Measurements from ENCODE around the gene DLG4. TPM values are rescaled to one million over a fixed set of nuclear protein-coding genes. Genes with fewer than 3 reads are reported as not detected.
"Not testable (repeated sequence)": the region's sequence is repeated elsewhere in the genome, so short reads cannot be mapped to it uniquely, and the experiment has no call there.

Gene DLG4
- total RNA-seq, 3 donors from 2014 or later (not counting 1 experiment from before 2014, with no cell fraction given) = 6.7 to 11.2 (median 8.6) TPM

DNA sequence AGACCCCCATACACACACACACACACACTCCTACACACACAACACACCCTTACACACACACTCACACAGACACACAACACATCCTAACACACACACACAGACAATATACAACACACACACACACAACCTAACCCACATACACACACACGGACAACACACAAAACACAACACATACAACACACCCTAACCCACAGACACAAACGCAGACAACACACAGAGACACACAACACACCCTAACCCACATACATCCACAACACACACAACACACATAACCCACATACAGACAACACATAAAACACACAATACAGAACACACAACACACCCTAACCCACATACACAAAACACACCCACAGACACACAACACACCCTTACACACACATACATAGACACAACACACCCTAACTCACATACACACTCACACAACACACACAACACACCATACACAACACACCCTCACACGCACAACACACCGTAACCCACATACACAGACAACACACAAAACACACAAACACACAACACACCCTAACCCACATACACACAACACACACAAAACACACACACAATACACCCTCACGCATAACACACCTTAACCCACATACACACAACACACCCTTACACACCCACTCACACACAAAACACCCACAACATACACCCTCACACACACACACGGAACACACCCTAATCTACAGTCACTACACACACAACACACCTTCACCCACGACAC lies 44.9 kb downstream of the DLG4 start:
- Histone ChIP-seq H3K27me3 (ENCODE audit: control insufficient read depth, insufficient read depth, low read length) (peaks cover 18% of the 10 kb centered on the region), H3K36me3 (ENCODE audit: control insufficient read depth, insufficient read depth, low read length) (no peaks in the 10 kb centered on the region), H3K4me1 (ENCODE audit: control insufficient read depth, insufficient read depth, low read length) (peaks cover 25% of the 10 kb centered on the region), H3K9me3 (ENCODE audit: control insufficient read depth, insufficient read depth, low read length) (peaks cover 3% of the 10 kb centered on the region), H3K4me3 (ENCODE audit: low read length) (no peak overlapping the region), H3K27ac (ENCODE audit: low read length) (no peak overlapping the region)
- Mint-ChIP-seq H3K4me3 (no peak overlapping the region), H3K36me3 (no peaks in the 10 kb centered on the region), H3K4me1 (peaks cover 0 to 9% of the 10 kb centered on the region in 2 donors), H3K9me3 (no peaks in the 10 kb centered on the region), H3K27ac (no peak overlapping the region), H3K27me3 (ENCODE audit: low read depth in 2 of 2) (peaks cover 0 to 13% of the 10 kb centered on the region in 2 donors)
- WGBS (ENCODE audit: insufficient coverage) = 63% methylated on average over 7 of the region's 7 CpGs
- no peak for DNase-seq
- TF ChIP-seq CTCF (IDR thresholded peaks at IDR 0.05) = no peak
- intact Hi-C loops (cut with micrococcal nuclease) = no loop called here
- ATAC-seq = no peak

GRCh38 chr17:7173687-7174602 lies 45.7 kb downstream of the DLG4 start:
- Mint-ChIP-seq H3K9me3 (peaks cover 0 to 6% of the 10 kb centered on the region in 2 donors), H3K36me3 (no peaks in the 10 kb centered on the region), H3K4me1 (peaks cover 0 to 9% of the 10 kb centered on the region in 2 donors), H3K27me3 (ENCODE audit: low read depth in 2 of 2) (peaks cover 0 to 11% of the 10 kb centered on the region in 2 donors), H3K27ac (no peak overlapping the region), H3K4me3 (no peak overlapping the region)
- intact Hi-C loops (cut with micrococcal nuclease) = no loop called here
- Histone ChIP-seq H3K27me3 (ENCODE audit: control insufficient read depth, insufficient read depth, low read length) (peaks cover 18% of the 10 kb centered on the region), H3K36me3 (ENCODE audit: control insufficient read depth, insufficient read depth, low read length) (no peaks in the 10 kb centered on the region), H3K9me3 (ENCODE audit: control insufficient read depth, insufficient read depth, low read length) (peaks cover 3% of the 10 kb centered on the region), H3K4me3 (ENCODE audit: low read length) (peak overlapping the region; percentile 14), H3K4me1 (ENCODE audit: control insufficient read depth, insufficient read depth, low read length) (peaks cover 25% of the 10 kb centered on the region), H3K27ac (ENCODE audit: low read length) (no peak overlapping the region)
- ATAC-seq (peak; percentile 65 to 79 (median 72)), DNase-seq (peak; percentile 31 to 69)
- no peak for TF ChIP-seq CTCF (IDR thresholded peaks at IDR 0.05)
- 48% methylated on average over 69 of the region's 69 CpGs for WGBS (ENCODE audit: insufficient coverage)

GRCh38 chr17:7172522-7173191 lies 47.0 kb downstream of the DLG4 start:
- DNase-seq; H3K27me3 Mint-ChIP-seq (ENCODE audit: low read depth in 2 of 2); intact Hi-C loops (cut with micrococcal nuclease); ATAC-seq; H3K36me3 ChIP-seq (ENCODE audit: control insufficient read depth, insufficient read depth, low read length); H3K4me3 ChIP-seq (ENCODE audit: low read length); H3K4me1 Mint-ChIP-seq; H3K9me3 Mint-ChIP-seq; H3K9me3 ChIP-seq (ENCODE audit: control insufficient read depth, insufficient read depth, low read length); H3K27ac ChIP-seq (ENCODE audit: low read length); H3K36me3 Mint-ChIP-seq; H3K27ac Mint-ChIP-seq; H3K4me3 Mint-ChIP-seq; H3K27me3 ChIP-seq (ENCODE audit: control insufficient read depth, insufficient read depth, low read length): not testable (repeated sequence)
- 90% methylated on average over 18 of the region's 18 CpGs for WGBS (ENCODE audit: insufficient coverage)
- H3K4me1 ChIP-seq (ENCODE audit: control insufficient read depth, insufficient read depth, low read length) = peaks cover 19% of the 10 kb centered on the region

DNA sequence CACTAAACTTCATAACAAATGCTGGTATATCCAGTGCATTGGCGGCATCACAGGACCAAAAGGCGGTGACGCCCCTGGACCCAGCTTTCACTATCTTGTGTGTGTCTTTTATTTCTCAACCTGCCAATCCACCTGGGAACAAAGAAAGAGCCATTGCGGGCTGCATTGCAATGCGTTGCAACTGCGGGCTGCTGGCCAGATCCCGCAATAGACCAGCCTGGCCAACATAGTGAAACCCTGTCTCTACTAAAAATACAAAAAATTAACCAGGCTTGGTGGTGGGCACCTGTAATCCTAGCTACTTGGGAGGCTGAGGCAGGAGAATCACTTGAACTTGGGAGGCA lies 50.1 kb downstream of the DLG4 start:
- peaks cover 0 to 10% of the 10 kb centered on the region in 2 donors for H3K27me3 Mint-ChIP-seq (ENCODE audit: low read depth in 2 of 2)
- H3K27ac ChIP-seq (ENCODE audit: low read length); ATAC-seq; H3K4me3 ChIP-seq (ENCODE audit: low read length); H3K4me1 ChIP-seq (ENCODE audit: control insufficient read depth, insufficient read depth, low read length); H3K9me3 Mint-ChIP-seq; H3K9me3 ChIP-seq (ENCODE audit: control insufficient read depth, insufficient read depth, low read length); intact Hi-C loops (cut with micrococcal nuclease); H3K36me3 Mint-ChIP-seq; H3K27ac Mint-ChIP-seq; DNase-seq; H3K36me3 ChIP-seq (ENCODE audit: control insufficient read depth, insufficient read depth, low read length); H3K27me3 ChIP-seq (ENCODE audit: control insufficient read depth, insufficient read depth, low read length); H3K4me1 Mint-ChIP-seq; H3K4me3 Mint-ChIP-seq: not testable (repeated sequence)
- 95% methylated on average over 7 of the region's 7 CpGs for WGBS (ENCODE audit: insufficient coverage)

DNA sequence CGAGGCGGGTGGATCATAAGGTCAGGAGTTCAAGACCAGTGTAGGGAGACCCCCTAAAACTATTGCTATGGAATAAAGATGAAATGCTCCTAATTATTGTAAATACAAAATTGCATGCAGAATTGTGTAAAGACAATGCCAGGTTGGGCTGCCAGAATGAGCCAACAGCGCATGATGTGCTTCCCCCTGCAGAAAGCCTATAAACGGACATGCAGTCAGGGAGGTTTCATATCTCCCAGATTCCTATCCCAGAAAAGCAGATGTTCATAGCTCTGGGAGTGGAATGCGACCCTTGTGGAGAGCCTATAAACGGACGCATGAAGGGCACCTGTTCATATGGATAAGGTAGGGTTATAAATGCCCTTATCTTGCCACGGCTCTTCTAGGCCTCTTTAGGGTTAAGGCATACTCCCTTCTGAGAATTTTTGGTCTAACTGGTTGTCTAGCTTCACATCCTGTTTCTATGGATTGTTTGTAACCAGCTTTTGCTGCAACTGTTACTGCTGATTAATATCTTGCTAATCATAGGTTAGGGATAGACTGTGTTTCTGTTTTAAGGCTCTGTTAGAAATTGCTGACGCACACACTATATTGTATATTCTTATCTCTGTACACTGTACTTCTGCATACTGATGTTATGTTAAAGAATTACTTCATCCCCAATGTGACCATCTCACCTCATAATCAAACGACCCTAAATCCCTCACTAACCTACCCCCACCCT lies 50.6 kb downstream of the DLG4 start:
- H3K27me3 Mint-ChIP-seq (ENCODE audit: low read depth in 2 of 2) = peaks cover 0 to 11% of the 10 kb centered on the region in 2 donors
- H3K27ac Mint-ChIP-seq; H3K9me3 Mint-ChIP-seq; ATAC-seq; H3K9me3 ChIP-seq (ENCODE audit: control insufficient read depth, insufficient read depth, low read length); H3K36me3 Mint-ChIP-seq; intact Hi-C loops (cut with micrococcal nuclease); H3K4me1 Mint-ChIP-seq; H3K4me3 Mint-ChIP-seq; DNase-seq; H3K4me1 ChIP-seq (ENCODE audit: control insufficient read depth, insufficient read depth, low read length); H3K4me3 ChIP-seq (ENCODE audit: low read length); H3K27ac ChIP-seq (ENCODE audit: low read length); H3K36me3 ChIP-seq (ENCODE audit: control insufficient read depth, insufficient read depth, low read length); H3K27me3 ChIP-seq (ENCODE audit: control insufficient read depth, insufficient read depth, low read length): not testable (repeated sequence)
- 95% methylated on average over 9 of the region's 10 CpGs for WGBS (ENCODE audit: insufficient coverage)

Measured in natural killer cell (primary cell).